Activated CD4-positive, alpha-beta T cell treated with anti-CD3 and anti-CD28 coated beads, Interleukin-2, Interleukin-4, amounts not matched to agents 100 ng/mL and 50 ng/mL, durations not matched to agents 16 hours and 8 hours (primary cell): ENCODE data around the gene SENP5.
"Not testable (repeated sequence)": the region's sequence is repeated elsewhere in the genome, so short reads cannot be mapped to it uniquely, and the experiment has no call there.

ENCODE experiments used
- DNase-seq: peaks from one replicate; pipeline ENCODE4 v3.0.0-alpha.2; 2020; ENCODE audit warnings: low spot score

The SENP5 gene

DNA sequence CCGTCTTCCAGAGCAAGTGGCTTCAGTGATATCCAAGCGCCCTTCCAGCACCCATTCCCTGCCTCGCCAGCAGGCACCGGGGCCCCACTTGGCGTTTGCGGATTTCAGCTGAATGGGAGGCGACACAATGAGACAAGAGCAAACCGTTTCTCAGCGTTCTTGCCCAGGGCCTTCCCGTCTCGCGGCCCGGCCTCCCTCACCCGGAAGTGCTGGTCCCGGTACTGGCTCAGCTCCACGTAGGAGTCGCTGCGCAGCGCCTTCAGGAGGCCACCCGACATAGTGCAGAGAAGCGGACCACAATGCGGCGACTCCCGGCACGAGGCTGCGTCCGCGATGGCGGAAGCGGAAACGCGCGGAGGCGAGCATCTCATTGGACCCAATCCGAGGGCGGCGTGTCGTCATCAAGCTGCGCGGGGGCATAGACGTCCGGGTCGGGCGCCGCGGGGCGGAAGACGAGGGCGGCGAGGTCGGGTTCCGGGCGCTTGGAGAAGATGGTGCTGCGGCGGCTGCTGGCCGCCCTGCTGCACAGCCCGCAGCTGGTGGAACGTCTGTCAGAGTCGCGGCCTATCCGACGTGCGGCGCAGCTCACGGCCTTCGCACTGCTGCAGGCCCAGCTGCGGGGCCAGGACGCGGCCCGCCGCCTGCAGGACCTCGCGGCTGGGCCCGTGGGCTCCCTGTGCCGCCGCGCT is 74.7 kb downstream of the SENP5 start, which contains the start of gene NCBP2:
TSS of gene NCBP2 (minus strand) at position 303 of the 689 bp plus-strand sequence. CDS start at position 278, 25 bp downstream.
- DNase-seq, result peak; percentile 99

- no peak for DNase-seq
These were observed 75.2 kb downstream of the SENP5 start for GRCh38 chr3:196942915-196943277.

DNA sequence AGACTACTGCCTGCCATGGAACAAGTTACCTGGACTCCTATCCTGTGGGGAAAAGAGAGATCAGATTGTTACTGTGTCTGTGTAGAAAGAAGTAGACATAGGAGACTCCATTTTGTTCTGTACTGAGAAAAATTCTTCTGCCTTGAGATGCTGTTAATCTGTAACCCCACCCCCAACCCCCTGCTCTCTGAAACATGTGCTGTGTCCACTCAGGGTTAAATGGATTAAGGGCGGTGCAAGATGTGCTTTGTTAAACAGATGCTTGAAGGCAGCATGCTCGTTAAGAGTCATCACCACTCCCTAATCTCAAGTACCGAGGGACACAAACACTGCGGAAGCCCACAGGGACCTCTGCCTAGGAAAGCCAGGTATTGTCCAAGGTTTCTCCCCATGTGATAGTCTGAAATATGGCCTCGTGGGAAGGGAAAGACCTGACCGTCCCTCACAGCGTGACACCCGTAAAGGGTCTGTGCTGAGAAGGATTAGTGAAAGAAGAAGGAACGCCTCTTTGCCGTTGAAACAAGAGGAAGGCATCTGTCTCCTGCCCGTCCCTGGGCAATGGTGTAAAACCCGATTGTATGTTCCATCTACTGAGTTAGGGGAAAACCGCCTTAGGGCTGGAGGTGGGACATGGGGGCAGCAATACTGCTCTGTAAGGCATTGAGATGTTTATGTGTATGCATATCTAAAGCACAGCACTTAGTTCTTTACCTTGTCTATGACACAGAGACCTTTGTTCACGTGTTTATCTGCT is 76.5 kb downstream of the SENP5 start:
- not testable (repeated sequence) for DNase-seq

GRCh38 chr3:196947136-196947859 is 79.6 kb downstream of the SENP5 start:
- no peak for DNase-seq

- DNase-seq, result no peak
These were observed 80.2 kb downstream of the SENP5 start for GRCh38 chr3:196947860-196948441.

GRCh38 chr3:196948442-196949284 is 80.9 kb downstream of the SENP5 start:
- no peak for DNase-seq

DNA sequence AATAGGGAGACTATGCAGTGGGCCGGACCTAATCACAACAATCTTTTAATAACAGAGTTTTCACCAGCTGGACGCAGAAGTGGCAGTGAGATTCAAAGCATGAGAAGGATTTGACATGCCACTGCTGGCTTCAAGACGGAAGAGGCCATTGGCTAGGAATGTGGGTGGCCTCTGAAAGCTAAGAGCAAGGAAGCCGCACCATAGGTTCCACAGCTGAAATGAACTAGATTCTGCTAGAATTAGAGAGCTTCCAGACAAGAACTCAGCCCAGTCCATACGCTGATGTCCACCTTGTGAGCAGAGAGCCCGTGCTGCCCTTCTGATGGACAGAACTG is 81.5 kb downstream of the SENP5 start:
- DNase-seq, result no peak

DNA sequence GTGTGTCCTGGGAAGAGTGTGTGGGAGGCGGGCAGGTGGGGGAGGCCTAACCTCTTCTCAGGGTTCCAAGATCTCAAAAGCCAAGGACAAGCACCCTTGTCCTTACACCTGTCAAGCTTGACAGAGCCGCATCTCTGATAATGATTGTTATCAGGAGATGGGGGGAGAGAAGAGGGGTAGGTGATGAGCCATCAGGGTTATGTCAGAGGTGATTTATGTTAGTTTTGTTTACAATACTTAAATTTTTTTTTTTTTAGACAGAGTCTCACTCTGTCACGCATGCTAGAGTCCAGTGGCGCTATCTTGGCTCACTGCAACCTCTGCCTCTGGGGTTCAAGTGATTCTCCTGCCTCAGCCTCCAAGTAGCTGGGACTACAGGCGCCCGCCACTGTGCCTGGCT is 82.0 kb downstream of the SENP5 start:
- DNase-seq, result no peak

DNA sequence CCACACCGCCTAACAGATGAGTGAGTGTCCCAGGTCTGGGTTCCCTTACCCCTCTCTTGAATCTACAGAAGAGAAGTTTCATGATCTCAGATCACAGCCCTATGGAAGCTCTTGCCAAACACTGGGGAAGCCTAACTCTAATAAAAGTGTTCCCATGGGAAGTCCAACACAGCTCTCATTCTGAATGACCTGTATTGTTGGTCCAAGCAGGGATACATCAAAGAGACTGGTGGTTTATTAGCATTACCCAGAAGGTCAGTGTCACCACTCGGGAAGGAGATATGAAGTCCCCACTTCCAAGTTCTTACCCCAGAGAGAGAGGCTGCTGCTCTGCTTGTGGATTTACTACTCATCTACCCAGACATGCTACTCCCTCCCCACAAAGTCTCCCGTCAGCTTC is 83.7 kb downstream of the SENP5 start:
- DNase-seq, result no peak

- no peak for DNase-seq
These were observed 87.1 kb downstream of the SENP5 start for GRCh38 chr3:196954832-196955231.

DNA sequence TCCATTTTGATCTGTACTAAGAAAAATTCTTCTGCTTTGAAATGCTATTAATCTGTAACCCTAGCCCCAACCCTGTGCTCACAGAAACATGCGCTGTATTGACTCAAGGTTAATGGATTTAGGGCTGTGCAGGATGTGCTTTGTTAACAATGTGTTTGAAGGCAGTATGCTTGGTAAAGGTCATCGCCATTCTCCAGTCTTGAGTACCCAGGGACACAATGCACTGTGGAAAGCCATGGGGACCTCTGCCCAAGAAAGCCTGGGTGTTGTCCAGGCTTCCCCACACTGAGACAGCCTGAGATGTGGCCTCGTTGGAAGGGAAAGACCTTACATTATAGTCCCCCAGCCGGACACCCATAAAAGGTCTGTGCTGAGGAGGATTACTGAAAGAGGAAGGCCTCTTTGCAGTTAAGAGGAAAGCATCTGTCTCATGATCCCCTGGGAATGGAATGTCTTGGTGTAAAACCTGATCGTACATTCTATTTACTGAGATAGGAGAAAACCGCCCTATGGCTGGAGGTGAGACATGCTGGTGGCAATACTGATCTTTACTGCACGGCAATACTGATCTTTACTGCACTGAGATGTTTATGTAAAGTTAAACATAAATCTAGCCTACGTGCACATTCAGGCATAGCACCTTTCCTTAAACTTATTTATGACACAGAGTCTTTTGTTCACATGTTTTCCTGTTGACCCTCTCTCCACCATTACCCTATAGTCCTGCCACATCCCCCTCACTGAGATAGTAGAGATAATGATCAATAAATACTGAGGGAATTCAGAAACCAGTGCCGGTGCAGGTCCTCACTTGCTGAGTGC is 94.6 kb downstream of the SENP5 start:
- DNase-seq, result no peak

DNA sequence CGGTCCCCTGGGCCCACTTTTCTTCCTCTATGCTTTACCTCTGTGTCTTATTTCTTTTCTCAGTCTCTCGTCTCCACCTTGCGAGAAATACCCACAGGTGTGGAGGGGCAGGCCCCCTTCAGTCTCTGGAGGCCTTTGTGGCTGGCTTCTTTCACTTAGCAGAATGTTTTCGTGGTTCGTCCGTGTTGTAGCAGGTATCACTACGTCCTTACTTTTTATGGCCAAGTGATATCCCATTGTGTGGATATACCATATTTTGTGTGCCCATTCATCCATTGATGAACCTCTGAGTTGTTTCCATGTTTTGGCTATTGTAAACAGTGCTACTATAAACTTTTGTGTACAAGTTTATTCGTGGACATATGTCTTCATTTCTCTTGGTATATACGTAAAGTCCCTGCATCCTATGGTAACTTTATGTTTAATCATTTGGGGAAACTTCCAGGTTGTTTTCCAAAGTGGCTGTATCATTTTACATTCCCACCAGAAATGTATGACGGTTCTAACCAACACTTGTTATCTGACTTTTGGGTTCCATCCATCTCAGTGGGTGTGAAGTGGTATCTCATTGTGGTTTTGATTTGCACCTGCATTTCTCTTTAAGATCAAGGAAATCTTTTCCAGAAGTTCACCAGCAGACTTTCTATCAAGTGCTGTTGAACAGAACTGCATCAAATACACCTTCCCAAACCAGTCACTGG is 95.4 kb downstream of the SENP5 start:
- no peak for DNase-seq

DNA sequence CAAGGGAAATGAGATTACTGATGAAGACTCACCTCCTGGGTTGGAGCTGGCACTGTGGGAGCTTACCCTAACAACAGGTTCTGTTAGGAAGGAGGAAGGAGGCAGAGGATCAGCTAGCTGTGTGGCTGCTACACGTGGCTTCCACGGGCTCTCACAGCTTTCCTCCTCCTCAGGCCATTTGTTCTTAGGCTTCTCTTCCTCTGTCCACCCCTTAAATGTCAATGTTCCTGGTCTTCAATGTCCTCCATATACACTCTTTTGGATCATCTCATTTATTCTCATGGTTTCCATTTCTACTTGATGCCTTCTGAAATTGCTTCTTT is 95.9 kb downstream of the SENP5 start:
- no peak for DNase-seq

DNA sequence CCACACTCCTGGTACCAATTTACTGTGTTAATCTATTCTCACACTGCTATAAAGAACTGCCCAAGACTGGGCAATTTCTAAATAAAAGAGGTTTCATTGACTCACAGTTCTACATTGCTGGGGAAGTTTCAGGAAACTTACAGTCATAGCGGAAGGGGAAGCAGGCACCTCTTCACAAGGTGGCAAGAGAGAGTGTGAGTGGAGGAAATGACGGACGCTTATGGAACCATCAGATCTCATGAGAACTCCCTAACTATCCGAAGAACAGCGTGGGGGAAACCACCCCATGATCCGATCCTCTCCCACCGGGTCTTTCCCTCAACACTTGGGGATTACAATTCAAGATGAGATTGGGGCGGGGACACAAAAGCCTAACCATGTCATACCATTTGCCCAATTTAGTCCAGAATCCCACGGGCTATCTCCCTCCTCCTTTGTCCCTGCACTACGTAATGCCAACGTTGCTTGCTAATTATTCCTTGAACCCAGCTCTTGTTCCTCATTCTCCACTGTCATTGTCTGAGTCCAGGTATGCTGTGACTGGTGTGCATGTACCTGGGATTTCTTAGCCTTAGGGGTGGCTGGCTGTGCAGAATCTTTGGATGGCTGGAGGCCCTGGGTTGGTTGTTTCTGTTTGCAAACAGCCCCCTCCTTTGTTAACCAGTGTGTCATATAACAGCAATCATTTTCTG is 97.5 kb downstream of the SENP5 start:
- DNase-seq, result no peak

- no peak for DNase-seq
These were observed 98.1 kb downstream of the SENP5 start for GRCh38 chr3:196965804-196966173.

- DNase-seq, result no peak
These were observed 99.0 kb downstream of the SENP5 start for GRCh38 chr3:196966526-196967401.

- no peak for DNase-seq
These were observed 99.9 kb downstream of the SENP5 start for GRCh38 chr3:196967412-196968232.
